ENCODE data around the gene DLG1.

The DLG1 gene

GRCh38 chr3:197175503-197175902 is 122.9 kb downstream of the DLG1 start:
- no peak for DNase-seq (ENCODE audit: low read depth in 2 of 3, low spot score in 2 of 3)

GRCh38 chr3:197174927-197175326 is 123.5 kb downstream of the DLG1 start:
- DNase-seq (ENCODE audit: low read depth in 2 of 3, low spot score in 2 of 3) = no peak

GRCh38 chr3:197173620-197174019 is 124.8 kb downstream of the DLG1 start:
- DNase-seq (ENCODE audit: low read depth in 2 of 3, low spot score in 2 of 3) = no peak

- no peak for DNase-seq (ENCODE audit: low read depth in 2 of 3, low spot score in 2 of 3)
These were observed 126.8 kb downstream of the DLG1 start for GRCh38 chr3:197171481-197172067.

- DNase-seq (ENCODE audit: low read depth in 2 of 3, low spot score in 2 of 3) = no peak
These were observed 129.4 kb downstream of the DLG1 start for GRCh38 chr3:197169028-197169427.

- no peak for DNase-seq (ENCODE audit: low read depth in 2 of 3, low spot score in 2 of 3)
These were observed 129.8 kb downstream of the DLG1 start for GRCh38 chr3:197168606-197169005.

GRCh38 chr3:197168063-197168462 is 130.3 kb downstream of the DLG1 start:
- no peak for DNase-seq (ENCODE audit: low read depth in 2 of 3, low spot score in 2 of 3)

GRCh38 chr3:197167549-197167948 is 130.9 kb downstream of the DLG1 start:
- DNase-seq (ENCODE audit: low read depth in 2 of 3, low spot score in 2 of 3) = no peak

GRCh38 chr3:197165890-197166289 is 132.5 kb downstream of the DLG1 start:
- no peak for DNase-seq (ENCODE audit: low read depth in 2 of 3, low spot score in 2 of 3)

GRCh38 chr3:197155046-197155445 is 143.4 kb downstream of the DLG1 start:
- no peak for DNase-seq (ENCODE audit: low read depth in 2 of 3, low spot score in 2 of 3)

- DNase-seq (ENCODE audit: low read depth in 2 of 3, low spot score in 2 of 3) = no peak
These were observed 146.8 kb downstream of the DLG1 start for GRCh38 chr3:197151580-197151979.

- DNase-seq (ENCODE audit: low read depth in 2 of 3, low spot score in 2 of 3) = no peak
These were observed 148.9 kb downstream of the DLG1 start for GRCh38 chr3:197149528-197149927.

GRCh38 chr3:197144188-197144587 is 154.2 kb downstream of the DLG1 start:
- no peak for DNase-seq (ENCODE audit: low read depth in 2 of 3, low spot score in 2 of 3)

GRCh38 chr3:197139586-197139985 is 158.8 kb downstream of the DLG1 start:
- no peak for DNase-seq (ENCODE audit: low read depth in 2 of 3, low spot score in 2 of 3)

- DNase-seq (ENCODE audit: low read depth in 2 of 3, low spot score in 2 of 3) = no peak
These were observed 160.7 kb downstream of the DLG1 start for GRCh38 chr3:197137751-197138150.

- no peak for DNase-seq (ENCODE audit: low read depth in 2 of 3, low spot score in 2 of 3)
These were observed 161.7 kb downstream of the DLG1 start for GRCh38 chr3:197136744-197137143.

- DNase-seq (ENCODE audit: low read depth in 2 of 3, low spot score in 2 of 3) = no peak
These were observed 163.2 kb downstream of the DLG1 start for GRCh38 chr3:197135212-197135611.

GRCh38 chr3:197132916-197133530 is 165.4 kb downstream of the DLG1 start:
- DNase-seq (ENCODE audit: low read depth in 2 of 3, low spot score in 2 of 3) = no peak

- DNase-seq (ENCODE audit: low read depth in 2 of 3, low spot score in 2 of 3) = no peak
These were observed 172.8 kb downstream of the DLG1 start for GRCh38 chr3:197125636-197126035.

GRCh38 chr3:197124713-197125112 is 173.7 kb downstream of the DLG1 start:
- no peak for DNase-seq (ENCODE audit: low read depth in 2 of 3, low spot score in 2 of 3)

GRCh38 chr3:197122394-197122793 is 176.0 kb downstream of the DLG1 start:
- no peak for DNase-seq (ENCODE audit: low read depth in 2 of 3, low spot score in 2 of 3)

GRCh38 chr3:197117114-197117513 is 181.3 kb downstream of the DLG1 start:
- DNase-seq (ENCODE audit: low read depth in 2 of 3, low spot score in 2 of 3) = no peak

GRCh38 chr3:197114007-197114406 is 184.4 kb downstream of the DLG1 start:
- DNase-seq (ENCODE audit: low read depth in 2 of 3, low spot score in 2 of 3) = no peak
